ENCODE results near the gene CCNE1. TPM values are rescaled to one million over a fixed set of nuclear protein-coding genes. Genes with fewer than 3 reads are reported as not detected.

CCNE1 gene
- total RNA-seq, 8 experiments from 2014 or later: 3.9 to 19.5 (median 9.3) TPM

DNA sequence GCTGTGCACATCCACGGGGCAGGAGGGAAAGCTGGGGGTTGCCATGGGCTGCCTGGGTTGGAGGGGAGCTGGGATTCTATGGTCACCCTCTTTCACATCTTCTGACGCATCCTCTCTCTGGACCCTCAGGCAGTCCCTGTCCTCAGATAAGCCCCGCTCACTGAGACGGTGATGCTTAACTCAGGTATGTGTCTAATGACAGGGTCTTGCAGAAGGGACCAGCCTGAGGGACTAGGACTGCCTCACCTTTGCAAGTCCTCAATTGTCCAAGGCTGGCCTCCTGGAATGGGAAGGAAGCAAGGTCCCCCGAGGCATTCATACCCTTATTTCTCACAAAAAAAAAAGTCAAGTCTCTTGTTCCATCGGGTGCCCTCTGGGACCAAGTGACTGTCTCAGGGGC is 37.7 kb upstream of the CCNE1 start:
- in situ Hi-C loops (cut with MboI; ENCODE audit: low pct_unique_long_range_greater_than_20kb in 2 of 9, low sequenced_read_pairs in 9 of 9, unreplicated experiment in 9 of 9): loop anchor here in 5 of 9 experiments (25.0 kb wide), 2 partner anchors 88 to 863 kb away; no protein-coding TSS in a partner anchor
- no peak for ATAC-seq (replicated peaks in 6 of 8)
- Histone ChIP-seq H3K4me3 (no peak overlapping the region), H3K4me1 (replicated peaks in 1 of 2) (peaks cover 10 to 16% of the 10 kb centered on the region in 2 donors), H3K27ac (no peak overlapping the region)
- 40 to 100% (median 85%) methylated on average over 1 to 4 of the region's 6 CpGs; no CpG with 5 or more reads in 5 of the 10 experiments for WGBS, 10 experiments

- Histone ChIP-seq H3K27ac (no peak overlapping the region), H3K4me1 (replicated peaks in 1 of 2) (peaks cover 10 to 16% of the 10 kb centered on the region in 2 donors), H3K4me3 (no peak overlapping the region)
- in situ Hi-C loops (cut with MboI; ENCODE audit: low pct_unique_long_range_greater_than_20kb in 2 of 9, low sequenced_read_pairs in 9 of 9, unreplicated experiment in 9 of 9): no loop called here
- WGBS, 10 experiments: 20 to 90% (median 85%) methylated on average over 1 to 3 of the region's 6 CpGs; no CpG with 5 or more reads in 7 of the 10 experiments
- no peak for ATAC-seq (replicated peaks in 6 of 8)
Measured at GRCh38 chr19:29777781-29778309, 33.9 kb upstream of the CCNE1 start.

GRCh38 chr19:29779921-29780320 is 31.9 kb upstream of the CCNE1 start:
- Histone ChIP-seq H3K4me1 (replicated peaks in 1 of 2) (peaks cover 8% of the 10 kb centered on the region in 2 donors), H3K27ac (no peak overlapping the region), H3K4me3 (no peak overlapping the region)
- WGBS, 10 experiments: 20 to 83% (median 57%) methylated on average over 1 to 2 of the region's 9 CpGs; no CpG with 5 or more reads in 6 of the 10 experiments
- in situ Hi-C loops (cut with MboI; ENCODE audit: low pct_unique_long_range_greater_than_20kb in 2 of 9, low sequenced_read_pairs in 9 of 9, unreplicated experiment in 9 of 9): no loop called here
- ATAC-seq (replicated peaks in 6 of 8): no peak

DNA sequence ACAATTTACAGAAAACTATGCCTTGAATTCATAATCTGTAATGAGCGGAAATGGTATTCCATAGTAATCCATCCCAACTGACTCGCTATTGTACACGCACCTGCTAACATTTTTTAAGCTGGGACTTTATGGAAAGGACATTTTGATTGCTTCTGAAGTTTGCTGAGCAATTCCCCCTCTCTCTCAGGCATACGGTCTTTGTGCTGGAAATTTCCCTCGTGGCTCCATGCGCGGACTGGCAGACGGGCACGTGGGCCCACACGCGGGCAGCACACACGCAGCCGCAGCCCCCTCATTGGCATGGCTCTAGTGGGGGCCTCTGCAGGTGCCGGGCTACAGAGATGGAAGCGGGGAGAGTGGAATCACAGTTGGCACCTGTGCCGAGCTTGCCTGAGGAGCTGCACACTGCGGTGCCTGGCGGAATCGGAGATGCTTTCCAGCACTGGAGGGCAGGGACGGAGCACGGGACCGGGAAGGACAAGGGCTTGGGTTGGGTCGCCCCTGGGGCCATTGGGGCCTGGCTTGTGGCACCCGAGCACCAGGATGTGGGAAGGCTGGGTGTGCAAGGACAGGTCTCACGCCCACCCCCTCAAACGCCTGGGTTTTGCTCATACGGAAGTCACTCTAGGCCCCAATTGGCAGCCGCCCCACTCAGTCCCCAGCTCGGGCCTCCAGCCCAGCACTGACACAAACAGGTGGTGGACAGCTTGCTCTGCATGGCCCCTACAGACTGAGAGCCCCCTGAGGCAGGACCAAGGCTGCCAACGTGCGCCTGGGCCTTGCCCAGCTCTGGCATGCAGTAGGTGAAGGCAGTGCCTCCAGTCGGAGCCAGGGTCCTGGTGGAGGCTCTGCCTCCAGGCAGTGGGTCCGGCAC is 30.2 kb upstream of the CCNE1 start:
- ATAC-seq (replicated peaks in 6 of 8): no peak
- Histone ChIP-seq H3K4me3 (no peak overlapping the region), H3K4me1 (replicated peaks in 1 of 2) (no peaks in the 10 kb centered on the region), H3K27ac (no peak overlapping the region)
- in situ Hi-C loops (cut with MboI; ENCODE audit: low pct_unique_long_range_greater_than_20kb in 2 of 9, low sequenced_read_pairs in 9 of 9, unreplicated experiment in 9 of 9): no loop called here
- 39 to 100% (median 88%) methylated on average over 1 to 7 of the region's 33 CpGs for WGBS, 10 experiments

DNA sequence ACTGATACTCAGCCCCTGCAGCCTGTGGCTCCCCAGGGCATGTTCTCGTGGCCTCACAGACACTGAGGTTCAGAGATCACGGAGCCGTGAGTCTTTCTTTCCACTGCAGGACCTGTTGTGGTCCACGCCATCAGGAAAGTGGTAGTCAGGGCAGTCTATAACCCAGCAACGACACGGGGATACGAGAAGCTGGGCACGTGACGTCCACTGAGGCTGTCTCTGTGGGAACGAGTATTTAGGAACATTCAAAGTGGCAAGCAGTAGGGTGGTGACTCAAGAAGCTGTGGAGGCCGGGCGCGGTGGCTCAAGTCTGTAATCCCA is 29.6 kb upstream of the CCNE1 start:
- no peak for ATAC-seq (replicated peaks in 6 of 8)
- in situ Hi-C loops (cut with MboI; ENCODE audit: low pct_unique_long_range_greater_than_20kb in 2 of 9, low sequenced_read_pairs in 9 of 9, unreplicated experiment in 9 of 9): no loop called here
- Histone ChIP-seq H3K4me3 (no peak overlapping the region), H3K4me1 (replicated peaks in 1 of 2) (no peaks in the 10 kb centered on the region), H3K27ac (no peak overlapping the region)
- 0 to 100% (median 97%) methylated on average over 1 to 6 of the region's 13 CpGs; no CpG with 5 or more reads in 6 of the 10 experiments for WGBS, 10 experiments

- no peak for ATAC-seq (replicated peaks in 6 of 8)
- H3K27ac ChIP-seq: no peak overlapping the region
- WGBS, 10 experiments: 39 to 91% (median 83%) methylated on average over 2 to 6 of the region's 12 CpGs; no CpG with 5 or more reads in 3 of the 10 experiments
- H3K4me3 ChIP-seq: no peak overlapping the region
- H3K4me1 ChIP-seq (replicated peaks in 1 of 2): no peaks in the 10 kb centered on the region
- in situ Hi-C loops (cut with MboI; ENCODE audit: low pct_unique_long_range_greater_than_20kb in 2 of 9, low sequenced_read_pairs in 9 of 9, unreplicated experiment in 9 of 9): no loop called here
Measured at GRCh38 chr19:29783627-29784190, 28.1 kb upstream of the CCNE1 start.

DNA sequence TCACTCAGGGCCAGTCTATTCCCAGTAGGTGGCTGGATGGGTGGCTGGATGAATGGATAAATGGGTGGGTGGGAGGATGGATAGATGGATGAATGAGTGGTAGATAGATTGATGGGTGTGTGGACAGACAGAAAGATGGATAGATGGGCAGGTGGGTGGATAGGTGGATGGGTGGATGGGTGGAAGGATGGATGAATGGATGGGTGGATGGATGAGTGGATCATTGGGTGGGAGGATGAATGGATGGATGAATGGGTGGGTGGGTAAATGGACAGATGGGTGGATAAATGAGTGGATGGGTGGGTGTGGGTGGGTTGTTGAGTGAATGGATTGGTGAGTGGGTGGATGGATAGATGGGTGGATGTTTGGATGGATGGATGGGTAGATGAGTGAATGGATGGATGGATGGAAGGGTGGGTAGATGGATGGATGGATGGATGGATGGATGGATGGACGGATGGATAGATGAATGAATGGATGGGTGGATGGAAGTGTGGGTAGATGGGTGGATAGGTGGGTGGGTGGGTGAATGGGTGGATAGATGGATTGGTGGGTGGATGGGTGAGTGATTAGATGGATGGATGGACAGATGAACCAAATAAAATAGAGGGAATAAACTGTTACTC is 27.1 kb upstream of the CCNE1 start:
- WGBS, 10 experiments: 80% methylated on average over 1 of the region's 1 CpG; no CpG with 5 or more reads in 9 of the 10 experiments
- Histone ChIP-seq H3K4me3 (no peak overlapping the region), H3K27ac (no peak overlapping the region), H3K4me1 (replicated peaks in 1 of 2) (no peaks in the 10 kb centered on the region)
- in situ Hi-C loops (cut with MboI; ENCODE audit: low pct_unique_long_range_greater_than_20kb in 2 of 9, low sequenced_read_pairs in 9 of 9, unreplicated experiment in 9 of 9): no loop called here
- no peak for ATAC-seq (replicated peaks in 6 of 8)

DNA sequence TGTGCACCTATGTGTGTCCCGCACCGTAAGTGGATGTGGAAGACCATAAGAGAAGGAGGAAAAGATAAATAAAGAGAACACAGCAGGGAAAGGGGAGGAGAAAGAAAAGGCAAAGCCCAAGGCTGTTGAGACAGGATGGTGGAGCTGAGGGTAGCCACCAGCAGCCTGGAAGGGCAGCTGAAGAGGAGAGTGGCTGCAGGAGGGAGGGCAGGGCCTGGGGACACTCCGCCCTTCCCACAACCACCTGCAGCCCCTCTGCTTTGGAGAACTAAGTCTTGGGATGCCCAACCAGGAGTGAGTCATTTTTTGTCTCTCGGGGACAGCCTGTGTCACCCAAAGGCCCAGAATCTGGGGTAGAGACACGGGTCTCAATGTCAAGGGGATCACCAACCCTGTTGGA is 26.4 kb upstream of the CCNE1 start:
- Histone ChIP-seq H3K4me1 (replicated peaks in 1 of 2) (no peaks in the 10 kb centered on the region), H3K27ac (no peak overlapping the region), H3K4me3 (no peak overlapping the region)
- in situ Hi-C loops (cut with MboI; ENCODE audit: low pct_unique_long_range_greater_than_20kb in 2 of 9, low sequenced_read_pairs in 9 of 9, unreplicated experiment in 9 of 9): no loop called here
- ATAC-seq (replicated peaks in 6 of 8): no peak
- 58 to 100% (median 89%) methylated on average over 2 to 5 of the region's 5 CpGs; no CpG with 5 or more reads in 2 of the 10 experiments for WGBS, 10 experiments

- no peak overlapping the region for H3K4me3 ChIP-seq
- H3K27ac ChIP-seq: no peak overlapping the region
- in situ Hi-C loops (cut with MboI; ENCODE audit: low pct_unique_long_range_greater_than_20kb in 2 of 9, low sequenced_read_pairs in 9 of 9, unreplicated experiment in 9 of 9): no loop called here
- 29 to 100% (median 49%) methylated on average over 1 to 4 of the region's 5 CpGs; no CpG with 5 or more reads in 5 of the 10 experiments for WGBS, 10 experiments
- no peak for ATAC-seq (replicated peaks in 6 of 8)
- H3K4me1 ChIP-seq (replicated peaks in 1 of 2): no peaks in the 10 kb centered on the region
Measured at GRCh38 chr19:29785955-29786589, 25.7 kb upstream of the CCNE1 start.

DNA sequence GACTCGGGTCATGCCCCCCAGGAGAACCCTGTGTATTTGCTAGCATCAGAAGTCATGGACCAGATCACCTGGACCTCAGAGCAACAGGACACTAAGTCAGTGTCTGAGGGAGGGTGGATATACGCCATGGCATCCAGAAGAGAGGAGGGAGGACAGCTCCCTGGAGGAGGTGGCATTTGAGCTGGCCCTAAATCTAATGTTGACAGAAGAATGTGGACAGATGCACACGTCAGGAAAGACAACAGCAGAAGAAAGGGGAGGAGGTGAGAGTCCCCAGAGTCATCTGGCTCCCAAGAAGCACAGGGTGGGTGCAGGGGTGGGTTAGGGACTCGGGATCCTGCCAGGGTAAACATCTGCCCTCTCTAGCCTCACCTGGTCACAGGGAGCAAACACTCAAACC is 24.5 kb upstream of the CCNE1 start:
- Histone ChIP-seq H3K27ac (no peak overlapping the region), H3K4me3 (no peak overlapping the region), H3K4me1 (replicated peaks in 1 of 2) (no peaks in the 10 kb centered on the region)
- ATAC-seq (replicated peaks in 6 of 8): no peak
- WGBS, 10 experiments: 0 to 88% (median 60%) methylated on average over 1 to 3 of the region's 4 CpGs; no CpG with 5 or more reads in 1 of the 10 experiments
- in situ Hi-C loops (cut with MboI; ENCODE audit: low pct_unique_long_range_greater_than_20kb in 2 of 9, low sequenced_read_pairs in 9 of 9, unreplicated experiment in 9 of 9): no loop called here

DNA sequence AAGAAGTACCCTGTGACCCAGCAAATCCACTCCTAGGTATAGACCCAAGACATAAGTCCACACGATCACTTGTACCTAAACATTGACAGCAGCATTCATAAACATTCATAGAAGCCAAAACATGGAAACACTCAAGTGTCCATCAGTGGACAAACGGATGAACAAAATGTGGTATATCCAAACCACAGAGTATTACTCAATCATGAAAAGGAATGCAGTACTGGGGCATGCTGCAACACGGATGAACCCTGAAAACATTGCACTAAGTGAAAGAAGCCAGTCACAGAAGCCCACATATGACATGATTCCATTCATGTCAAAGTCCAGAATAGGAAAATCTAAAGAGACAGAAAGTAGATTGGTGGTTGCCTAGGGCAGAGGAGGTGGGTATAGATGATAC is 22.8 kb upstream of the CCNE1 start:
- in situ Hi-C loops (cut with MboI; ENCODE audit: low pct_unique_long_range_greater_than_20kb in 2 of 9, low sequenced_read_pairs in 9 of 9, unreplicated experiment in 9 of 9): no loop called here
- no peak overlapping the region for H3K27ac ChIP-seq
- H3K4me3 ChIP-seq: no peak overlapping the region
- no peaks in the 10 kb centered on the region for H3K4me1 ChIP-seq (replicated peaks in 1 of 2)
- WGBS, 10 experiments: 0 to 88% (median 60%) methylated on average over 1 to 3 of the region's 3 CpGs; no CpG with 5 or more reads in 5 of the 10 experiments
- ATAC-seq (replicated peaks in 6 of 8): no peak

DNA sequence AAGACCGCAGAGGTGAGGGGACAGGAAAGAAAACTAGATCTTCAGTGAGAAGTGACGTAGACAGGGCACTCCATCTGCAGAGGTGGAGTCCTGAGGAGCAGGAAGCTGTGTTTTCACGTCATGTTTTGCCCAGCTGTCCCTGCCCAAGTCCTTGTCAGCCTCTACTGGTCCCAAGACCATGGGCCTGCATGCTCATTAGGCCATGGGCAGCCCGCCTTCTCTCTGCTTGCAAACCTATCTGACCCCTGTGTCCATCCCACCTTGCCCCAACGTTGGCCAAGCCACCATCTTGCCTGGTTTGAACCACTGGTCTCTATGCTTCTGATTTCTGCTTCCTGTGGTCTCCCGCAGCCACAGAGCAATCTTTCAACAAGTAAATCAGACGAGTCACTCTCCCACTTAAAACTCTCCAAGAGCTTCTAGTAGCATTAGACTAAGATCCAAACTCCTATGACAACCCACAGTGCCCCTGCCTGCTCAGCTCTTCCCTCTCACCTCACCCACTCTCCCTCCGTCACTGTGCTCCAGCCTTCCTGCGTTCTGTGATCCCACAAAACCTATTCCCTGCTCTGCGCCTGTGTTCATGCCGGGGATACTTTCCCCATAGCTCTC is 18.6 kb upstream of the CCNE1 start:
- no peak for ATAC-seq (replicated peaks in 6 of 8)
- WGBS, 10 experiments: 25 to 100% (median 91%) methylated on average over 1 to 8 of the region's 11 CpGs; no CpG with 5 or more reads in 1 of the 10 experiments
- H3K4me1 ChIP-seq (replicated peaks in 1 of 2): peaks cover 3 to 9% of the 10 kb centered on the region in 2 donors
- in situ Hi-C loops (cut with MboI; ENCODE audit: low pct_unique_long_range_greater_than_20kb in 2 of 9, low sequenced_read_pairs in 9 of 9, unreplicated experiment in 9 of 9): no loop called here
- H3K4me3 ChIP-seq: no peak overlapping the region
- no peak overlapping the region for H3K27ac ChIP-seq
